ENCODE results near the gene SERPINA4. TPM values are rescaled to one million over a fixed set of nuclear protein-coding genes. Genes with fewer than 3 reads are reported as not detected.

Gene SERPINA4
- polyA plus RNA-seq, 1 of the 3 experiments (the other 2 are of a cell fraction), result not detected

DNA sequence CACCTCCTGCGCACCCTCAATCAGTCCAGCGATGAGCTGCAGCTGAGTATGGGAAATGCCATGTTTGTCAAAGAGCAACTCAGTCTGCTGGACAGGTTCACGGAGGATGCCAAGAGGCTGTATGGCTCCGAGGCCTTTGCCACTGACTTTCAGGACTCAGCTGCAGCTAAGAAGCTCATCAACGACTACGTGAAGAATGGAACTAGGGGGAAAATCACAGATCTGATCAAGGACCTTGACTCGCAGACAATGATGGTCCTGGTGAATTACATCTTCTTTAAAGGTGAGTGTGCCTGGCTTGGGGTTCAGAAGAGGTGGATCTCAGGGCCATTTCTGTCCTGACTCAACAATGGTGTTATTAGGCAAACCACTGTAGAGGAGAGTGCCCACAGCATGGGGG lies 53.6 kb downstream of the SERPINA4 start:
- H3K4me1 ChIP-seq (ENCODE audit: control insufficient read depth in 1 of 2, insufficient read depth in 2 of 2, low read depth in 1 of 2, low read length in 1 of 2), result no peaks in the 10 kb centered on the region
- H3K79me2 ChIP-seq (ENCODE audit: insufficient read depth), result no peaks in the 10 kb centered on the region
- H4K20me1 ChIP-seq (ENCODE audit: insufficient read depth), result no peaks in the 10 kb centered on the region
- peaks cover 2% of the 10 kb centered on the region for H3F3A ChIP-seq (replicated peaks; ENCODE audit: insufficient read depth)
- no peaks in the 10 kb centered on the region for H3K9me2 ChIP-seq
- WGBS (ENCODE audit: low lambda C conversion rate), result 82% methylated on average over 7 of the region's 7 CpGs
- no peak for DNase-seq
- H2AFZ ChIP-seq (ENCODE audit: low read depth), result no peak overlapping the region
- H3K36me3 ChIP-seq (replicated peaks in 1 of 2; ENCODE audit: control insufficient read depth in 1 of 2, insufficient read depth in 2 of 2, low read length in 1 of 2), result no peaks in the 10 kb centered on the region
- H3K27me3 ChIP-seq (ENCODE audit: insufficient read depth), result no peaks in the 10 kb centered on the region
- CTCF ChIA-PET, result no interaction called here
- no peak overlapping the region for H3K9ac ChIP-seq
- TF ChIP-seq TAF1 (IDR thresholded peaks at IDR 0.05; ENCODE audit: borderline replicate concordance, low read depth, low read length) (no peak), EP300 (IDR thresholded peaks at IDR 0.05; ENCODE audit: borderline replicate concordance in 1 of 2, low read depth in 1 of 2, low read length in 1 of 2) (no peak), POLR2AphosphoS5 (IDR thresholded peaks at IDR 0.05; ENCODE audit: low read depth, low read length) (no peak)
- H3K4me3 ChIP-seq (ENCODE audit: low read depth in 2 of 2, low read length in 1 of 2), result no peak overlapping the region
- POLR2A ChIA-PET, result no interaction called here
- H3K9me3 ChIP-seq, result peaks cover 8% of the 10 kb centered on the region; the same call in 1 of the 2 replicates
- no peak overlapping the region for H3K27ac ChIP-seq (ENCODE audit: low read depth in 2 of 2, low read length in 1 of 2)
- no peak overlapping the region for H3K4me2 ChIP-seq

DNA sequence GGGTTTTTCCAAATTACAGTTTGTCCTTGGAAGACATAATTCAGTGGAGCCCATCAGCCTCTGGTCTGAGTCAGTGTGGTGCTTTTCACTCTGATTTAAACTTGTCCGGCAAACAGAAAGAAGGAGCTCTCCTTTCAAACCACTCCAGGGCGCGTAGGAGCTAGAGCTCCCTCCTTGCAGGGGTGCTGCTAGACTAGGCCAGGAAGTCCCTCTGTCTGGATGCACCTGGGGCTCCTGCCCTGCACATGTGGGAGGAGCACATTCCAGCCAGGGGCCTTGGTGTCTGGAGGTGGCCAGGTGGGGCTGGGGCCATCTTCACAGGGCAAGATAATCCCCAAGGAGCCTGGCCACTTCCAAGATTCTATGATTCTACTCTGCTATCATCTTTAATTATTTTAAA lies 54.0 kb downstream of the SERPINA4 start:
- CTCF ChIA-PET, result no interaction called here

More for the DNA sequence above, 54.0 kb downstream of the SERPINA4 start:
- H3K9ac ChIP-seq, result no peak overlapping the region
- no peak overlapping the region for H3K27ac ChIP-seq (ENCODE audit: low read depth in 2 of 2, low read length in 1 of 2)
- no peaks in the 10 kb centered on the region for H3K9me2 ChIP-seq
- H3K79me2 ChIP-seq (ENCODE audit: insufficient read depth), result no peaks in the 10 kb centered on the region
- no peak for TF ChIP-seq ELF1 (IDR thresholded peaks at IDR 0.05)
- TF ChIP-seq, protein P1, sequence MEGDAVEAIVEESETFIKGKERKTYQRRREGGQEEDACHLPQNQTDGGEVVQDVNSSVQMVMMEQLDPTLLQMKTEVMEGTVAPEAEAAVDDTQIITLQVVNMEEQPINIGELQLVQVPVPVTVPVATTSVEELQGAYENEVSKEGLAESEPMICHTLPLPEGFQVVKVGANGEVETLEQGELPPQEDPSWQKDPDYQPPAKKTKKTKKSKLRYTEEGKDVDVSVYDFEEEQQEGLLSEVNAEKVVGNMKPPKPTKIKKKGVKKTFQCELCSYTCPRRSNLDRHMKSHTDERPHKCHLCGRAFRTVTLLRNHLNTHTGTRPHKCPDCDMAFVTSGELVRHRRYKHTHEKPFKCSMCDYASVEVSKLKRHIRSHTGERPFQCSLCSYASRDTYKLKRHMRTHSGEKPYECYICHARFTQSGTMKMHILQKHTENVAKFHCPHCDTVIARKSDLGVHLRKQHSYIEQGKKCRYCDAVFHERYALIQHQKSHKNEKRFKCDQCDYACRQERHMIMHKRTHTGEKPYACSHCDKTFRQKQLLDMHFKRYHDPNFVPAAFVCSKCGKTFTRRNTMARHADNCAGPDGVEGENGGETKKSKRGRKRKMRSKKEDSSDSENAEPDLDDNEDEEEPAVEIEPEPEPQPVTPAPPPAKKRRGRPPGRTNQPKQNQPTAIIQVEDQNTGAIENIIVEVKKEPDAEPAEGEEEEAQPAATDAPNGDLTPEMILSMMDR (IDR thresholded peaks at IDR 0.05), result no peak
- no peak for TF ChIP-seq SIN3A (IDR thresholded peaks at IDR 0.05; ENCODE audit: borderline replicate concordance, low read depth, low read length)
- no peak for TF ChIP-seq TAF1 (IDR thresholded peaks at IDR 0.05; ENCODE audit: borderline replicate concordance, low read depth, low read length)
- TF ChIP-seq, protein P2, sequence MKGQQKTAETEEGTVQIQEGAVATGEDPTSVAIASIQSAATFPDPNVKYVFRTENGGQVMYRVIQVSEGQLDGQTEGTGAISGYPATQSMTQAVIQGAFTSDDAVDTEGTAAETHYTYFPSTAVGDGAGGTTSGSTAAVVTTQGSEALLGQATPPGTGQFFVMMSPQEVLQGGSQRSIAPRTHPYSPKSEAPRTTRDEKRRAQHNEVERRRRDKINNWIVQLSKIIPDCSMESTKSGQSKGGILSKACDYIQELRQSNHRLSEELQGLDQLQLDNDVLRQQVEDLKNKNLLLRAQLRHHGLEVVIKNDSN (IDR thresholded peaks at IDR 0.05; ENCODE audit: borderline replicate concordance, low read depth), result no peak
- no peak for TF ChIP-seq FOXM1 (IDR thresholded peaks at IDR 0.05; ENCODE audit: low read depth)
- no peak for TF ChIP-seq TEAD4 (IDR thresholded peaks at IDR 0.05; ENCODE audit: borderline replicate concordance, insufficient read depth)
- no peak for TF ChIP-seq EP300 (IDR thresholded peaks at IDR 0.05; ENCODE audit: borderline replicate concordance in 1 of 2, low read depth in 1 of 2, low read length in 1 of 2)
- TF ChIP-seq TCF12 (IDR thresholded peaks at IDR 0.05), result no peak
- TF ChIP-seq MEF2A (IDR thresholded peaks at IDR 0.05; ENCODE audit: borderline replicate concordance, low read depth), result no peak
- TF ChIP-seq GABPA (IDR thresholded peaks at IDR 0.05; ENCODE audit: low read depth), result no peak
- TF ChIP-seq, protein P3, sequence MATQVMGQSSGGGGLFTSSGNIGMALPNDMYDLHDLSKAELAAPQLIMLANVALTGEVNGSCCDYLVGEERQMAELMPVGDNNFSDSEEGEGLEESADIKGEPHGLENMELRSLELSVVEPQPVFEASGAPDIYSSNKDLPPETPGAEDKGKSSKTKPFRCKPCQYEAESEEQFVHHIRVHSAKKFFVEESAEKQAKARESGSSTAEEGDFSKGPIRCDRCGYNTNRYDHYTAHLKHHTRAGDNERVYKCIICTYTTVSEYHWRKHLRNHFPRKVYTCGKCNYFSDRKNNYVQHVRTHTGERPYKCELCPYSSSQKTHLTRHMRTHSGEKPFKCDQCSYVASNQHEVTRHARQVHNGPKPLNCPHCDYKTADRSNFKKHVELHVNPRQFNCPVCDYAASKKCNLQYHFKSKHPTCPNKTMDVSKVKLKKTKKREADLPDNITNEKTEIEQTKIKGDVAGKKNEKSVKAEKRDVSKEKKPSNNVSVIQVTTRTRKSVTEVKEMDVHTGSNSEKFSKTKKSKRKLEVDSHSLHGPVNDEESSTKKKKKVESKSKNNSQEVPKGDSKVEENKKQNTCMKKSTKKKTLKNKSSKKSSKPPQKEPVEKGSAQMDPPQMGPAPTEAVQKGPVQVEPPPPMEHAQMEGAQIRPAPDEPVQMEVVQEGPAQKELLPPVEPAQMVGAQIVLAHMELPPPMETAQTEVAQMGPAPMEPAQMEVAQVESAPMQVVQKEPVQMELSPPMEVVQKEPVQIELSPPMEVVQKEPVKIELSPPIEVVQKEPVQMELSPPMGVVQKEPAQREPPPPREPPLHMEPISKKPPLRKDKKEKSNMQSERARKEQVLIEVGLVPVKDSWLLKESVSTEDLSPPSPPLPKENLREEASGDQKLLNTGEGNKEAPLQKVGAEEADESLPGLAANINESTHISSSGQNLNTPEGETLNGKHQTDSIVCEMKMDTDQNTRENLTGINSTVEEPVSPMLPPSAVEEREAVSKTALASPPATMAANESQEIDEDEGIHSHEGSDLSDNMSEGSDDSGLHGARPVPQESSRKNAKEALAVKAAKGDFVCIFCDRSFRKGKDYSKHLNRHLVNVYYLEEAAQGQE (IDR thresholded peaks at IDR 0.05; ENCODE audit: low read depth, low read length), result no peak
- TF ChIP-seq FOSL2 (IDR thresholded peaks at IDR 0.05; ENCODE audit: borderline replicate concordance, low read depth), result no peak
- no peak for TF ChIP-seq RCOR1 (IDR thresholded peaks at IDR 0.05; ENCODE audit: low read length)
- TF ChIP-seq GATA2 (CRISPR knock-in tag; IDR thresholded peaks at IDR 0.05), result no peak
- TF ChIP-seq POLR2AphosphoS5 (IDR thresholded peaks at IDR 0.05; ENCODE audit: low read depth, low read length), result no peak
- no peak for TF ChIP-seq MXI1 (IDR thresholded peaks at IDR 0.05; ENCODE audit: low read depth, low read length)
- TF ChIP-seq EZH2phosphoT487 (IDR thresholded peaks at IDR 0.05; ENCODE audit: borderline replicate concordance, low read depth), result no peak
- H3K4me1 ChIP-seq (ENCODE audit: control insufficient read depth in 1 of 2, insufficient read depth in 2 of 2, low read depth in 1 of 2, low read length in 1 of 2), result no peaks in the 10 kb centered on the region
- H3K4me2 ChIP-seq, result no peak overlapping the region
- H3F3A ChIP-seq (replicated peaks; ENCODE audit: insufficient read depth), result no peaks in the 10 kb centered on the region
- H3K9me3 ChIP-seq, result peaks cover 8% of the 10 kb centered on the region; the same call in 1 of the 2 replicates
- H3K36me3 ChIP-seq (replicated peaks in 1 of 2; ENCODE audit: control insufficient read depth in 1 of 2, insufficient read depth in 2 of 2, low read length in 1 of 2), result no peaks in the 10 kb centered on the region
- no peak overlapping the region for H2AFZ ChIP-seq (ENCODE audit: low read depth)
- no peak for DNase-seq
- POLR2A ChIA-PET, result no interaction called here
- H4K20me1 ChIP-seq (ENCODE audit: insufficient read depth), result no peaks in the 10 kb centered on the region
- H3K27me3 ChIP-seq (ENCODE audit: insufficient read depth), result no peaks in the 10 kb centered on the region
- WGBS (ENCODE audit: low lambda C conversion rate), result 69% methylated on average over 3 of the region's 3 CpGs
- H3K4me3 ChIP-seq (ENCODE audit: low read depth in 2 of 2, low read length in 1 of 2), result no peak overlapping the region

All from SK-N-SH (cell line).